ENCODE results near the gene HOXC9. TPM values are rescaled to one million over a fixed set of nuclear protein-coding genes. Genes with fewer than 3 reads are reported as not detected.

HOXC9 gene
- total RNA-seq, 1 donor, result not detected

DNA sequence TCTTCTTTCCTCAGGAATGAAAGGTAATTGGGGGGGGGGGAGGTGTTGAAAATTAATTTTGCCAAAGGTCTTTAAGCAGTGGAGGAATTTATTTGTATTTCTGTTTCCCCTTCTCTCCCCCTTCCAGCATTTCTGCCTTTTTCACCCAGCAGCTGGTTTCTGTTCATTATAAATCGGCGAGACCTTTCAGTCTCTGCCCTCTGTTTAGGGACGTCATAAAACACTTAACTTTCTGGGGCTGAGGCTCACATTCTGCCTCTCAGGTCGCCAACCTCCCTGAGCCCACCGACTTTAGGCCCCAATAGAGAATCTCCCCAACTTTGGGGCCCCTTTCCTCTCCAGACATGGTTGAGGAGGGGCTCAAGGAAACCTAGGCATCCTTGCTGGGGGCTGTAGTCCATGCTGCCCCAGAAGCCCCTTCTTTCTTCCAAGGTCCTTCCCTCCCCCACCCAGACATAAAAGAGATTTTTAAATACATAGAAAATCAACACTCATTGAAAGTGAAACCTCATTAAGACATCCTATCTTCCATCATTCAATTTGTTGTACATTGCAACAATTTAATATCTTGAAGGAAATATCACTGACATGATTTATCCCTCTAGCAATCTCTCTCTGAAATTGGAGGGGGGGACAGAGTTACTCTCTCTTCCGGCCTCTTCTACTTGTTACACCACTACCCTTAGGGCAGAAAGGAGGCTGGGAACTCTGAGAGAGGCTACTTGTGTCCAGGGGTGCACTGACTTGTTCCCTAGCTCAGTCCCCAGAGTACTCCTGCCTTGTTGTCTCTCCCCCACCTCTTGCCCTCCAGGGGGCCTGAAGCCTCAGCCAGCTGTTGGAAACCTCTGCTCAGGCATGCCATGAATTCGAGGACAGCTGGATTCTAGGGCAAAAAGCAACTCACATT lies 25.8 kb downstream of the HOXC9 start:
- H3K4me1 ChIP-seq (ENCODE audit: insufficient read depth, low read length), result no peaks in the 10 kb centered on the region
- H3K27me3 ChIP-seq (ENCODE audit: insufficient read depth, low read length), result peaks cover 97% of the 10 kb centered on the region
- H3K4me3 ChIP-seq (ENCODE audit: low read length), result no peak overlapping the region
- no peaks in the 10 kb centered on the region for H3K9me3 ChIP-seq (ENCODE audit: low read depth, low read length)

DNA sequence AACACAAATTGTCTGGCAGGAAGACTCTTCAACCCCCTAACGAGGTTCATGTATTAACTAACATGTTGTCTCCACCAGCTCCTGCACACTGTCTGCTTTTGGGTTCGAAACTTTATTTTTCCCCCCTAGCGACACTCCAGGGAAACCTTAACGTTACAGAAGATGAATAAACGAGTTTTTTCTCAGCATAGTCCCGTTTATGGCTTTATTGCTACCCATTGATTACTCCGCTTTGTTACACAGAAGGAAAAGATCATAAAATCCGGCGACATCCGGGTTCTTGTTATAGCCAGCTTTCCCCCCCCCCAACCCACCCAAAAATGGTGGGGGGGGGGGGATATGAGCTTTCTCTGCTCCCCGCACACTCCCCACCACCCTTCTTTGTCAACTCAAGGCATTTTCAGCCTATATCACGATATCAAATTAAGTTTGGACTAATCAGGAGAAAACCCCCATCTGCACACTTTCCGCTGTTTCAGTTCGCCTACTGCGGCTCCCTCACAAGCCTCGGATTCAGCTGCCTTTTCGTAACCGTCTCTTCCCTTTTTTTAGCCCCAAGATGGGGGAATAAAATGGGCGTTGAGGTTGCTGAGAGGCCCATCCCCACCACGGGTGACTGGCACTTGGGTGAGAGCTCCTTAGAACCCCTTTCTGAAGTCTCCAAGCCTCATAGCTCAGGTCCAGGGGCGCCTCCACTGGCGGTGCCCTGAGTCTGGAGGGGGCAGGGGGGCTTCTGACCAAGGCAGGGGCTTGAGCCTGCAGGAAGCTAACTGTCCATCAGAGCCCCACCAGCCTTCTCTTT lies 26.9 kb downstream of the HOXC9 start:
- H3K27me3 ChIP-seq (ENCODE audit: insufficient read depth, low read length), result peaks cover 97% of the 10 kb centered on the region
- no peaks in the 10 kb centered on the region for H3K9me3 ChIP-seq (ENCODE audit: low read depth, low read length)
- no peak overlapping the region for H3K4me3 ChIP-seq (ENCODE audit: low read length)
- H3K4me1 ChIP-seq (ENCODE audit: insufficient read depth, low read length), result no peaks in the 10 kb centered on the region

DNA sequence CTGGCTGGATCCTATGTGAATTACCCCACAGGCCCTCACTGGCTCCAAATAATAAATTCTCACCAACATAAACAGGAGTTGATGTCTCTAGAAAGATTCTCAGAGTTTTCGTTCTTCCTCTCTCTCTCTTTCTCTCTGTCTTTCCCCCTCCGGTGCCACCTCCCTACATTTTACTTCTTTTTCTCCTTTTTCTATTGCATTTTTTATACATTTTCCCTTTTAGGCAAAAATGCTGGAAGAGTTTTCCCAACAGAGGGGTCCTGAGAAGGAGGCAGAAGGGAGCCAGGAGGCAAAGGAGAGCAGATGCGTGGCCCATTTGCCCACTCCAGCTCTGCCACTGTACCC lies 27.5 kb downstream of the HOXC9 start:
- no peaks in the 10 kb centered on the region for H3K4me1 ChIP-seq (ENCODE audit: insufficient read depth, low read length)
- no peaks in the 10 kb centered on the region for H3K9me3 ChIP-seq (ENCODE audit: low read depth, low read length)
- H3K4me3 ChIP-seq (ENCODE audit: low read length), result no peak overlapping the region
- H3K27me3 ChIP-seq (ENCODE audit: insufficient read depth, low read length), result peaks cover 97% of the 10 kb centered on the region

DNA sequence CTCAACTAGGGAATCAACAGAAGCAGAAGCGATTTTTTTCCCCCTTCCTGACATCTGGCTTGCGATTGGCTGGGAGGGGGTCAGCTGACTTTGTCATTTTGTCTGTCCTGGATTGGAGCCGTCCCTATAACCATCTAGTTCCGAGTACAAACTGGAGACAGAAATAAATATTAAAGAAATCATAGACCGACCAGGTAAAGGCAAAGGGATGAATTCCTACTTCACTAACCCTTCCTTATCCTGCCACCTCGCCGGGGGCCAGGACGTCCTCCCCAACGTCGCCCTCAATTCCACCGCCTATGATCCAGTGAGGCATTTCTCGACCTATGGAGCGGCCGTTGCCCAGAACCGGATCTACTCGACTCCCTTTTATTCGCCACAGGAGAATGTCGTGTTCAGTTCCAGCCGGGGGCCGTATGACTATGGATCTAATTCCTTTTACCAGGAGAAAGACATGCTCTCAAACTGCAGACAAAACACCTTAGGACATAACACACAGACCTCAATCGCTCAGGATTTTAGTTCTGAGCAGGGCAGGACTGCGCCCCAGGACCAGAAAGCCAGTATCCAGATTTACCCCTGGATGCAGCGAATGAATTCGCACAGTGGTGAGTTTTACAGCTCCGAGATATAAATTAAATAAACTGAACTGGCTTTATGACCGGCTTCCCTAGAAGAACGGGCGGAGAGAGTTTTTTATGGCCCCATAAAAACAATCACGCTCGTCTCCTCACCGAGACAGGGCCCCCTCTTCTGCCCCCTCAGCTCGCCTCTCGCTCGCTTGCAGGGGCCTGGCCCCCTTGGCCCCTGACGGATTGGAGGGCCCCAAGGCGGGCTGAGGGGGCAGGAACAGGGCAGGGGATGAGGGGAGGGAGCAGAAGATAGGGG lies 28.6 kb downstream of the HOXC9 start, which contains the start of gene HOXC6:
Gene HOXC6 (plus strand): TSS at position 127 of the 888 bp plus-strand sequence. CDS start 82 bp downstream, at position 209.
- Histone ChIP-seq H3K4me3 (ENCODE audit: low read length) (no peak within 1 kb of the TSS), H3K27me3 (ENCODE audit: insufficient read depth, low read length) (peaks cover 97% of the 10 kb centered on the region), H3K4me1 (ENCODE audit: insufficient read depth, low read length) (peaks cover 4% of the 10 kb centered on the region), H3K9me3 (ENCODE audit: low read depth, low read length) (no peaks in the 10 kb centered on the region)

DNA sequence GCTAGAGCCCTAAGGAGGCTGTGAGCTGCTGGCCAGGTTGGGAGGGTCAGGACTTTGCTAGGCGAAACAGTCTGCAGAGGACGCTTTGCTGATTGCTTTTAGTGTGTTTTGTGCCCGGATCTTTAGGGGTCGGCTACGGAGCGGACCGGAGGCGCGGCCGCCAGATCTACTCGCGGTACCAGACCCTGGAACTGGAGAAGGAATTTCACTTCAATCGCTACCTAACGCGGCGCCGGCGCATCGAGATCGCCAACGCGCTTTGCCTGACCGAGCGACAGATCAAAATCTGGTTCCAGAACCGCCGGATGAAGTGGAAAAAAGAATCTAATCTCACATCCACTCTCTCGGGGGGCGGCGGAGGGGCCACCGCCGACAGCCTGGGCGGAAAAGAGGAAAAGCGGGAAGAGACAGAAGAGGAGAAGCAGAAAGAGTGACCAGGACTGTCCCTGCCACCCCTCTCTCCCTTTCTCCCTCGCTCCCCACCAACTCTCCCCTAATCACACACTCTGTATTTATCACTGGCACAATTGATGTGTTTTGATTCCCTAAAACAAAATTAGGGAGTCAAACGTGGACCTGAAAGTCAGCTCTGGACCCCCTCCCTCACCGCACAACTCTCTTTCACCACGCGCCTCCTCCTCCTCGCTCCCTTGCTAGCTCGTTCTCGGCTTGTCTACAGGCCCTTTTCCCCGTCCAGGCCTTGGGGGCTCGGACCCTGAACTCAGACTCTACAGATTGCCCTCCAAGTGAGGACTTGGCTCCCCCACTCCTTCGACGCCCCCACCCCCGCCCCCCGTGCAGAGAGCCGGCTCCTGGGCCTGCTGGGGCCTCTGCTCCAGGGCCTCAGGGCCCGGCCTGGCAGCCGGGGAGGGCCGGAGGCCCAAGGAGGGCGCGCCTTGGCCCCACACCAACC lies 29.8 kb downstream of the HOXC9 start:
- peaks cover 12% of the 10 kb centered on the region for H3K4me1 ChIP-seq (ENCODE audit: insufficient read depth, low read length)
- peaks cover 95% of the 10 kb centered on the region for H3K27me3 ChIP-seq (ENCODE audit: insufficient read depth, low read length)
- H3K9me3 ChIP-seq (ENCODE audit: low read depth, low read length), result no peaks in the 10 kb centered on the region
- H3K4me3 ChIP-seq (ENCODE audit: low read length), result no peak overlapping the region

DNA sequence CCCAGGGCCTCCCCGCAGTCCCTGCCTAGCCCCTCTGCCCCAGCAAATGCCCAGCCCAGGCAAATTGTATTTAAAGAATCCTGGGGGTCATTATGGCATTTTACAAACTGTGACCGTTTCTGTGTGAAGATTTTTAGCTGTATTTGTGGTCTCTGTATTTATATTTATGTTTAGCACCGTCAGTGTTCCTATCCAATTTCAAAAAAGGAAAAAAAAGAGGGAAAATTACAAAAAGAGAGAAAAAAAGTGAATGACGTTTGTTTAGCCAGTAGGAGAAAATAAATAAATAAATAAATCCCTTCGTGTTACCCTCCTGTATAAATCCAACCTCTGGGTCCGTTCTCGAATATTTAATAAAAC lies 30.5 kb downstream of the HOXC9 start:
- Histone ChIP-seq H3K27me3 (ENCODE audit: insufficient read depth, low read length) (peaks cover 95% of the 10 kb centered on the region), H3K4me3 (ENCODE audit: low read length) (no peak overlapping the region), H3K9me3 (ENCODE audit: low read depth, low read length) (no peaks in the 10 kb centered on the region), H3K4me1 (ENCODE audit: insufficient read depth, low read length) (peaks cover 12% of the 10 kb centered on the region)

DNA sequence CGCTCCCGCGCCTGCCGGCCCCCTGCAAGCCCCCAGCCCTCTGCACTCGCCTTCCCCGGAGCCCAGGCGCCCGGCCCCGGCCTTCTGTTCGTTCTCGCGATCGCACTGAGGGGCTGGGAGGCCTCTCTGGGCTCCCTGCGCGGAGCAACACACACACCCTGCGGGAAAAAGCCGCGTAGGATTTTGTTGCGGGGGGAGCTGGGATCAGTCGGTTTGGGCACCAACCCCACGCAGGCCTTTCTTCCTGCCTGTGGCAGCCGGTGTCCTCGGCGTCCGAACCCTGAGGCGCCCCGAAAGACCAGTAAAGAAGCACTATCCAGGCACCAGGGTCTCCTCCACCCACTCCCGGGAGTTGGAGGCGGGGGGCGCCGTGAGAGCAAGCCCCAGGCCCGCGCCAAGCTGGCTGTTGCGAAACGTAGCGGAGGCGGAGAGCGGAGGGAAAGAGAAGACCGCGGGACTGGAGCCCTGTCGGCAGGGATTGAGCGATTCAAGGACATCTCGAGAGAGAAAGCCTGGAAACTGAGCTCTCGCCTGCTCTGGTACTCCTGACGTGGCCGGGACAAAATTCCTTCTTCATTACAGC lies 31.0 kb downstream of the HOXC9 start:
- H3K27me3 ChIP-seq (ENCODE audit: insufficient read depth, low read length), result peaks cover 95% of the 10 kb centered on the region
- no peak overlapping the region for H3K4me3 ChIP-seq (ENCODE audit: low read length)
- peaks cover 12% of the 10 kb centered on the region for H3K4me1 ChIP-seq (ENCODE audit: insufficient read depth, low read length)
- no peaks in the 10 kb centered on the region for H3K9me3 ChIP-seq (ENCODE audit: low read depth, low read length)

DNA sequence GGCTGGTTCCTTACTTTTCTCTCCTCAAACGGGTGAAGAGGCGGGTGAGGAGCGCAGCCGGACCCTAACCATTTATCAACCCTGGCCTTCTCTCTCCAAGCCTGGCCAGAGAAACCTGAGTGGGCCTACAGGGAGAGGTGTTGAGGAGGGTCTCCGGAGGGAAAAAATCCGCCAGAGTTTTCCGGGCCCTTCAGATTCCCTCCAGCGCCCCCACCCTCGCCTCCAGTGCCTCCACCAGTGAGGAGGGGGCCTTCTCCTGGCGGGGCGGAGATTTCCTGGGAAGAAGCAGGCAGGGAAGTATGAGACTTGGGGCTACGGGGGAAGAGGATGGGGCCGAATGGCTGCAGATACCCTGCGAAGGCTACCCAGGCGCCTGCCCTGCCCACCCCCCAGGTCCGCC lies 31.5 kb downstream of the HOXC9 start:
- Histone ChIP-seq H3K27me3 (ENCODE audit: insufficient read depth, low read length) (peaks cover 95% of the 10 kb centered on the region), H3K4me3 (ENCODE audit: low read length) (no peak overlapping the region), H3K4me1 (ENCODE audit: insufficient read depth, low read length) (peaks cover 12% of the 10 kb centered on the region), H3K9me3 (ENCODE audit: low read depth, low read length) (no peaks in the 10 kb centered on the region)

DNA sequence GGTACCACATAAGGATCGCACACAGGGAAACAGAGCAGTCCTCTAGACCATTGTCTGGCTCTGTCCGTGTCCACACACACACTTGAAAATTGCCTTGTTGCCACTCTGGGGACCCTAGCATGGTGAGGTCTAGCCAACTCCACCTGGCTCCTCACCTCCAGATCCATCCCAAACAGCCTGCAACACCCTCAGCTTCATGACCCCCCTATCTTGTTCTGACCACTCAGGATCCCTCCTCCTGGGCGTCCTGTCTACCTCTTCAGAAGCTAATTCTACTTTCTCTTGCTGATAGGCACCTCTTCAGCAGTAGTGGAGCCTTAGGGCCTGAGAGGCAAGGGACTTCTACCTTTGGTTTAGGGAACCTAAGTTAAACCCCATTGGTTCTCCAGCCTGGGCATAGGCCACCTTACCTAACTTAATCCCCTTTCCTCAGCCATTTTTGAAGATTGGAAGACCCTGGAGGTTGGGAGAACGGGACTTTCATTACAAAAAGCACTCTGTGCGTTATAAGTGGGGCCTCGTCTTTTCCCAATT lies 32.2 kb downstream of the HOXC9 start:
- H3K9me3 ChIP-seq (ENCODE audit: low read depth, low read length), result no peaks in the 10 kb centered on the region
- peaks cover 95% of the 10 kb centered on the region for H3K27me3 ChIP-seq (ENCODE audit: insufficient read depth, low read length)
- peaks cover 12% of the 10 kb centered on the region for H3K4me1 ChIP-seq (ENCODE audit: insufficient read depth, low read length)
- H3K4me3 ChIP-seq (ENCODE audit: low read length), result no peak overlapping the region

DNA sequence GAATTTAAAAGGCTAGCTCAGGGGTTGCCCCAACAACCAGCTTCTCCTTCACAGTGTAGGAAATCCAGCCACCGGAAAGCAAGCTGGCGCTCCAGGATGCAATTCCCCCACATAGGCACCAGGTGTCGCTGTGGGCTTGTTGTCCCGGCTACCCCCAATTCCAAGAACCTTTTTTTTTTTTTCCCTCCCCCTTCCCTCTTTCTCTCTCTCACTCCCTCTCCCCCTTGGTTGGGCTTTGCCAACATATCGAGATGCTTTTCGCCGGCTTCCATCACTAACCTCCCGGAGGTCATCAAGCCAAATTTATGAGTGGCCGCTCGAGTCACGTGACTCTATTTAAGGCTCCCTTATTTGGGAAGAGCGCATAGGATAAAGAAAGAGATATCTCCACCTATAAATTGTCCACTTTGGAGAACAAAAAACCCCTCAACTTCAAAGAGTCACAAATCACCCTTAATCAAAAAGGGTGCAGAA lies 32.7 kb downstream of the HOXC9 start, which contains the start of gene HOXC5:
Gene HOXC5 (plus strand): TSS at position 424 of the 474 bp plus-strand sequence. CDS start 73 bp downstream, outside the sequence.
- Histone ChIP-seq H3K4me3 (ENCODE audit: low read length) (no peak within 1 kb of the TSS), H3K4me1 (ENCODE audit: insufficient read depth, low read length) (peaks cover 12% of the 10 kb centered on the region), H3K9me3 (ENCODE audit: low read depth, low read length) (no peaks in the 10 kb centered on the region), H3K27me3 (ENCODE audit: insufficient read depth, low read length) (peaks cover 95% of the 10 kb centered on the region)

DNA sequence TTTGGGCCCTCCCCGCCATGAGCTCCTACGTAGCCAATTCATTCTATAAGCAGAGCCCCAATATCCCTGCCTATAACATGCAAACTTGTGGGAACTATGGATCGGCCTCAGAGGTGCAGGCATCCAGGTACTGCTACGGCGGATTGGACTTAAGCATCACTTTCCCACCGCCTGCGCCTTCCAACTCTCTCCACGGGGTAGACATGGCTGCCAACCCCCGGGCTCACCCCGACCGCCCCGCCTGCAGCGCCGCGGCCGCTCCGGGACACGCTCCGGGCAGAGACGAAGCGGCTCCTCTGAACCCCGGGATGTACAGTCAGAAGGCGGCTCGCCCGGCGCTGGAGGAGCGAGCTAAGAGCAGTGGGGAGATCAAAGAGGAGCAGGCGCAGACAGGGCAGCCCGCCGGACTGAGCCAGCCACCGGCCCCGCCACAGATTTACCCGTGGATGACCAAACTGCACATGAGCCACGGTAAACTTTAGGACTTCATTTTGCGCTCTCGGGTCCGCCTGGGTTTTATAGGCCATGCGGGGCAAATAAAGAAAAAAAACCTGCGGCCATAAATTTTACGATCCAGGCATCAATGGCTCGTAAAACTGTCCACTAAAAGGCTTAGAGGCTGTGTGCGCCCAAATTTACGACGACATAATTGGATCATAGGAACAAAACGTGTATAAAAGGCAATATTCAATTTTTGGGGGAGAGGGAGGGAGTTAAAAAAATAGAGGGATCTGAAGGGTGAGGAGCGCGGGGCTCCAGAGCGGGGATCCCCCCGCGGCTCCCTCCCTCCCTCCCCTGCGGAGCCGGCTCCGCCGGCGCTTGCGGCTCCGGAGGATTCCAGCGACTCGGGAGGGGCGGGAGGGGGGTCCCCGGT lies 33.4 kb downstream of the HOXC9 start:
- Histone ChIP-seq H3K4me3 (ENCODE audit: low read length) (no peak overlapping the region), H3K9me3 (ENCODE audit: low read depth, low read length) (no peaks in the 10 kb centered on the region), H3K4me1 (ENCODE audit: insufficient read depth, low read length) (peaks cover 12% of the 10 kb centered on the region), H3K27me3 (ENCODE audit: insufficient read depth, low read length) (peaks cover 95% of the 10 kb centered on the region)

DNA sequence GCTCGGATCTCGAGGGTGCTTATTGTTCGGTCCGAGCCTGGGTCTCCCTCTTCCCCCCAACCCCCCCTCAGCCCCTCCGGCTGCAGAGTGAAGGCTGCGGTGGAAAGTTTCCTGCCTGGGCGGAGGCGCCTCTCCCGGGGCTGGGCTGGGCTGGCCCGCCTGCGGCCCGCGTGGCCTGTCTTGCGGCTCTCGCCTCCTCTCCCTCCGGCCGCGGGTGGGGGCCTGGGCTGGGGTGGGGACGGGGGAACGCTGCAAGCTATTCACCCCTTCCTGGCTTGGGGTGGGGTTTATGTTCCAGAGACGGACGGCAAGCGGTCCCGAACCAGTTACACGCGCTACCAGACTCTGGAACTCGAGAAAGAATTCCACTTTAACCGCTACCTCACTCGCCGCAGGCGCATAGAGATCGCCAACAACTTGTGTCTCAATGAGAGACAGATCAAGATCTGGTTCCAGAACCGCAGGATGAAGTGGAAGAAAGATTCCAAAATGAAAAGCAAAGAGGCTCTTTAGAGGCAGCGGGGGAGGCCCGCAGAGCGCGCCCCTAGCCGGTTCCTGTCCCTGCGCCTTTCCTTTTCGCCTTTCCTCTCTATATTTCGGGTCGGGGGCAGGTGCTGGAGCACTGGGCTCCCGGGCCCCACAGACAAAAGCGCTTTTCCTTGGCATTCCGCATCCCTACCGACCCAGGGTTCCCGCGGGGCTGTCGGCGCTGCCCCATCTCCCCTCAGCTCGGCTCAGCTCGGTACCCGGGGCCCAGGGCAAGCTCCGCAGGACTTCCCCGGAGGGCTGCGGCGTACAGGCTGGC lies 34.2 kb downstream of the HOXC9 start:
- Histone ChIP-seq H3K27me3 (ENCODE audit: insufficient read depth, low read length) (peaks cover 96% of the 10 kb centered on the region), H3K4me1 (ENCODE audit: insufficient read depth, low read length) (peaks cover 12% of the 10 kb centered on the region), H3K9me3 (ENCODE audit: low read depth, low read length) (no peaks in the 10 kb centered on the region), H3K4me3 (ENCODE audit: low read length) (no peak overlapping the region)

All from mononuclear cell (primary cell).